Natural killer cell (primary cell): ENCODE measurements around the gene PSMB10. TPM values are rescaled to one million over a fixed set of nuclear protein-coding genes. Genes with fewer than 3 reads are reported as not detected.

Source experiments
- ATAC-seq, 3 donors: fragments of 150-1000 bp in 2 of 3; fragments of 200-7000 bp in 1 of 3; cut with Tn5 transposase; 1 replicate in 1 of 3; 2 replicates in 2 of 3; pipeline ENCODE4 v1.10.0; 2021; ENCODE audit warnings: mild to moderate bottlenecking in 2 of 3, moderate library complexity in 2 of 3
- DNase-seq, 2 donors: peaks; one replicate each; pipeline versions ENCODE4 v3.0.0 to v3.0.0-alpha.2; 2013 to 2021; ENCODE audit warnings: mixed read lengths in 1 of 2
- H3K27ac ChIP-seq: one replicate; pipeline ENCODE4 v1.5.1; 2013; ENCODE audit warnings: mild to moderate bottlenecking, low read length
- H3K27me3 ChIP-seq: one replicate; pipeline ENCODE4 v1.6.1; 2013; ENCODE audit warnings: low read length; ENCODE audit not compliant: control insufficient read depth, insufficient read depth
- H3K36me3 ChIP-seq: one replicate; pipeline ENCODE4 v1.6.1; 2013; ENCODE audit warnings: low read length; ENCODE audit not compliant: control insufficient read depth, insufficient read depth
- H3K4me1 ChIP-seq: one replicate; pipeline ENCODE4 v1.6.1; 2013; ENCODE audit warnings: low read length; ENCODE audit not compliant: control insufficient read depth, insufficient read depth
- H3K4me3 ChIP-seq: one replicate; pipeline ENCODE4 v1.5.1; 2013; ENCODE audit warnings: low read length
- H3K9me3 ChIP-seq: one replicate; pipeline ENCODE4 v1.6.1; 2013; ENCODE audit warnings: low read length; ENCODE audit not compliant: control insufficient read depth, insufficient read depth
- H3K27ac Mint-ChIP-seq, 2 donors: one replicate each; pipeline ENCODE4 v1.8.0; 2022; ENCODE audit warnings: mild to moderate bottlenecking in 2 of 2, mixed read lengths in 2 of 2, moderate library complexity in 1 of 2
- H3K27me3 Mint-ChIP-seq, 2 donors: one replicate each; pipeline ENCODE4 v1.8.0; 2022; ENCODE audit warnings: low read depth in 2 of 2, mixed read lengths in 2 of 2
- H3K36me3 Mint-ChIP-seq: one replicate; pipeline ENCODE4 v1.8.0; 2022; ENCODE audit warnings: mixed read lengths
- H3K4me1 Mint-ChIP-seq, 2 donors: one replicate each; pipeline ENCODE4 v1.8.0; 2022; ENCODE audit warnings: mixed read lengths in 2 of 2
- H3K4me3 Mint-ChIP-seq: one replicate; pipeline ENCODE4 v1.8.0; 2022; ENCODE audit warnings: mild to moderate bottlenecking, moderate library complexity, mixed read lengths
- H3K9me3 Mint-ChIP-seq, 2 donors: one replicate each; pipeline ENCODE4 v1.8.0; 2022; ENCODE audit warnings: mixed read lengths in 2 of 2
- WGBS: methylation state at CpG from one replicate; pipeline ENCODE4 v1.1.7; 2013; ENCODE audit warnings: missing lambda C conversion rate; ENCODE audit not compliant: insufficient coverage; 5-methylcytosine and 5-hydroxymethylcytosine counted together
- intact Hi-C: fragments of 100-400 bp; cut with micrococcal nuclease; formaldehyde crosslinking; loops from one replicate; pipeline ENCODE4 v1.14.2; 2022
- total RNA-seq, 4 donors: library from RNA; stranded (reverse); fragments of 120-200 nt in 1 of 4; gene quantifications; one replicate each; pipeline versions ENCODE4 v1.2.3 to v1.2.4, GENCODE V29; 2013 to 2022
- TF ChIP-seq, protein P1 (sequence below): fragments of 200-600 bp; IDR thresholded peaks from one replicate; pipeline ENCODE4 v1.8.0; 2022; ENCODE audit warnings: antibody characterized with exemption

PSMB10 gene
- 100 to 1,000 TPM; 237 to 247 (median 243) TPM for total RNA-seq
- 293 TPM for total RNA-seq (2013)

DNA sequence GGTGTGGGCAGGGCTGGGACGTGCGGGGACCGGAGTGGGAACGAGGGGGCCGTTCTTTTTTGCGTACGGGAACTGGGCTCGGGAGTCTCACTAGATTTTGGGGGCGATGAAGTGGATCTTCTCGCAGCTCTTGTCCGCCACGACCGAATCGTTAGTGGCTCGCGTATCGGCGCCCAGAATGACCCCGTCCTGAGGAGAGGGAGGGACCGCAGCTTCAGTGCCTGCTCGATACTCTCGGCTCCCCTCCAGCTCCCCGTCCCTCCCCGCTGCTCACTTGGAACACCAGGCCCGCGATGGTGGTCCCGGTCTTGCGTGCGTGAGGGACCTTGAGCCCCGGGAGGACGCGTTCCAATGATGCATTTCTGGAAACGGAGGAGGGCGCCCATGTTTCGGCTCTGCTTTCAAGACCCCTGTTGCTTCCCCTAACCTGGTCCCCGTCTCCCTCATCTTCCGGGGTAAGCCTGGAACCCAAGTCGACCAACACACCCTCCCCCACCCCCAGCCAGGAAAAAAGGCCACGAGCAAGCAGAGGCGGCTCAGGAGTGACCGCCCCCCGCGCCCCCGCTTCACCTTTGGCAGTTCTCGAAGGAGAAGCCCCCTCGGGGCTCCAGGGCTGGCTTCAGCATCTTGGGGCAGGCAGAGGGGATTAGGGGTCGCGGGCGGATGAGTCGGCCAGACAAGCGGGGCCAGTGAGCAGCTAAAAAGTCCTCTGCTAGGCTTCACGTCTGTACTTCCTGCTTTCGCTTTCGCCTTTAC lies at the start of gene PSMB10:
Gene PSMB10 (minus strand): TSS at position 727 of the 756 bp plus-strand sequence. CDS start 101 bp downstream, at position 626.
- TF ChIP-seq, protein P1, sequence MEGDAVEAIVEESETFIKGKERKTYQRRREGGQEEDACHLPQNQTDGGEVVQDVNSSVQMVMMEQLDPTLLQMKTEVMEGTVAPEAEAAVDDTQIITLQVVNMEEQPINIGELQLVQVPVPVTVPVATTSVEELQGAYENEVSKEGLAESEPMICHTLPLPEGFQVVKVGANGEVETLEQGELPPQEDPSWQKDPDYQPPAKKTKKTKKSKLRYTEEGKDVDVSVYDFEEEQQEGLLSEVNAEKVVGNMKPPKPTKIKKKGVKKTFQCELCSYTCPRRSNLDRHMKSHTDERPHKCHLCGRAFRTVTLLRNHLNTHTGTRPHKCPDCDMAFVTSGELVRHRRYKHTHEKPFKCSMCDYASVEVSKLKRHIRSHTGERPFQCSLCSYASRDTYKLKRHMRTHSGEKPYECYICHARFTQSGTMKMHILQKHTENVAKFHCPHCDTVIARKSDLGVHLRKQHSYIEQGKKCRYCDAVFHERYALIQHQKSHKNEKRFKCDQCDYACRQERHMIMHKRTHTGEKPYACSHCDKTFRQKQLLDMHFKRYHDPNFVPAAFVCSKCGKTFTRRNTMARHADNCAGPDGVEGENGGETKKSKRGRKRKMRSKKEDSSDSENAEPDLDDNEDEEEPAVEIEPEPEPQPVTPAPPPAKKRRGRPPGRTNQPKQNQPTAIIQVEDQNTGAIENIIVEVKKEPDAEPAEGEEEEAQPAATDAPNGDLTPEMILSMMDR, result no peak
- WGBS, result under 1% methylated on average over 54 of the region's 54 CpGs
- peaks cover 35% of the 10 kb centered on the region for H3K36me3 ChIP-seq
- H3K9me3 ChIP-seq, result no peaks in the 10 kb centered on the region
- peak within 1 kb of the TSS; percentile 73 for H3K27ac ChIP-seq
- H3K36me3 Mint-ChIP-seq, result no peaks in the 10 kb centered on the region
- no peaks in the 10 kb centered on the region for H3K9me3 Mint-ChIP-seq
- peak within 1 kb of the TSS; percentile 98 for H3K4me3 Mint-ChIP-seq
- H3K27me3 ChIP-seq, result no peaks in the 10 kb centered on the region
- H3K27ac Mint-ChIP-seq, result peak within 1 kb of the TSS; percentile 98
- ATAC-seq, result peak in 2 of 3 donors; percentile 4 to 63
- H3K4me1 ChIP-seq, result peaks cover 49% of the 10 kb centered on the region
- H3K27me3 Mint-ChIP-seq, result no peaks in the 10 kb centered on the region
- peak; percentile 64 to 68 for DNase-seq
- intact Hi-C loops, result loop anchor here (2.0 to 5.0 kb wide), 4 partner anchors 44 to 454 kb away; partner anchors contain the start of genes AGRP, ATP6V0D1, PSKH1 and RANBP10
- peaks cover 37 to 47% of the 10 kb centered on the region in 2 donors for H3K4me1 Mint-ChIP-seq
- peak within 1 kb of the TSS; percentile 100 for H3K4me3 ChIP-seq

DNA sequence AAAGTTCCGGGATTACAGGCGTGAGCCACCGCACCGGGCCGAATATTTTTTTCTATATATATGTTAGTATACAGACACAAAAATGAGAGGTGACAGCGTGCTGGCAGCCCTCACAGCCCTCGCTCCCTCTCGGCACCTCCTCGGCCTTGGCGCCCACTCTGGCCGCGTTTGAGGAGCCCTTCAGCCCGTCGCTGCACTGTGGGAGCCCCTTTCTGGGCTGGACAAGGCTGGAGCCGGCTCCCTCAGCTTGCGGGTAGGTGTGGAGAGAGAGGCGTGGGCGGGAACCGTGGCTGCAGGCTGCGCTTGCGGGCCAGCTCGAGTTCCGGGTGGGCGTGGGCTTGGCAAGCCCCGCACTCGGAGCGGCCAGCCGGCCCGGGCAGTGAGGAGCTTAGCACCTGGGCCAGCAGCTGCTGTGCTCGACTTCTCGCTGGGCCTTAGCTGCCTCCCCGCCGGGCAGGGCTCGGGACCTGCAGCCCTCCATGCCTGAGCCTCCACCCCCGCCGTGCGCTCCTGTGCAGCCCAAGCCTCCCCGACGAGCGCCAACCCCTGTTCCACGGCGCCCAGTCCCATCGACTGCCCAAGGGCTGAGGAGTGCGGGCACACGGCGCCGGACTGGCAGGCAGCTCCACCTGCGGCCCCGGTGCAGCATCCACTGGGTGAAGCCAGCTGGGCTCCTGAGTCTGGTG lies 45.5 kb upstream of the PSMB10 start:
- no peak overlapping the region for H3K27ac ChIP-seq
- H3K4me1 ChIP-seq, result peaks cover 32% of the 10 kb centered on the region
- ATAC-seq (no peak), DNase-seq (no peak)
- H3K27ac Mint-ChIP-seq, result peak overlapping the region in 1 of 2 donors; percentile 90
- no peaks in the 10 kb centered on the region for H3K27me3 ChIP-seq
- WGBS, result 97% methylated on average over 44 of the region's 49 CpGs
- no peaks in the 10 kb centered on the region for H3K27me3 Mint-ChIP-seq
- no peak overlapping the region for H3K4me3 Mint-ChIP-seq
- H3K9me3 Mint-ChIP-seq, result no peaks in the 10 kb centered on the region
- no peaks in the 10 kb centered on the region for H3K9me3 ChIP-seq
- no peaks in the 10 kb centered on the region for H3K36me3 Mint-ChIP-seq
- no peak overlapping the region for H3K4me3 ChIP-seq
- H3K36me3 ChIP-seq, result no peaks in the 10 kb centered on the region
- TF ChIP-seq, protein P1, result no peak
- H3K4me1 Mint-ChIP-seq, result peaks cover 16% of the 10 kb centered on the region in 2 donors
- intact Hi-C loops, result no loop called here

GRCh38 chr16:67979955-67980678 lies 43.5 kb upstream of the PSMB10 start, which contains the start of gene DPEP3:
DPEP3 (minus strand) TSS chr16:67980499; CDS start chr16:67980380, 119 bp downstream.
- 76% methylated on average over 62 of the region's 62 CpGs for WGBS
- no peaks in the 10 kb centered on the region for H3K27me3 ChIP-seq
- no peaks in the 10 kb centered on the region for H3K9me3 Mint-ChIP-seq
- no peaks in the 10 kb centered on the region for H3K27me3 Mint-ChIP-seq
- intact Hi-C loops, result no loop called here
- H3K9me3 ChIP-seq, result no peaks in the 10 kb centered on the region
- no peaks in the 10 kb centered on the region for H3K36me3 ChIP-seq
- peaks cover 21% of the 10 kb centered on the region for H3K4me1 ChIP-seq
- H3K4me3 ChIP-seq, result no peak within 1 kb of the TSS
- H3K27ac Mint-ChIP-seq, result no peak within 1 kb of the TSS
- DNase-seq, result no peak
- TF ChIP-seq, protein P1, result peak; percentile 15
- peaks cover 15% of the 10 kb centered on the region in 2 donors for H3K4me1 Mint-ChIP-seq
- no peak for ATAC-seq
- no peaks in the 10 kb centered on the region for H3K36me3 Mint-ChIP-seq
- no peak within 1 kb of the TSS for H3K27ac ChIP-seq
- no peak within 1 kb of the TSS for H3K4me3 Mint-ChIP-seq
